GM23338 (cell line): Measurements from ENCODE around the gene CCNY. TPM values are rescaled to one million over a fixed set of nuclear protein-coding genes. Genes with fewer than 3 reads are reported as not detected.

ENCODE experiments used
- ATAC-seq: fragments of 200-7000 bp; cut with Tn5 transposase; 3 replicates; pipeline ENCODE4 v1.9.1; 2020
- DNase-seq: peaks from one replicate; pipeline ENCODE4 v3.0.0-alpha.2; 2015; ENCODE audit warnings: low spot score
- H2AFZ ChIP-seq: fragments of 200-600 bp; sonication (generic); 2 replicates; pipeline ENCODE4 v1.8.0; 2016; ENCODE audit warnings: antibody characterized with exemption, mild to moderate bottlenecking, moderate library complexity
- H3F3A ChIP-seq: fragments of 200-600 bp; sonication (generic); replicated peaks from 2 replicates; pipeline ENCODE4 v1.8.0; 2017; ENCODE audit warnings: antibody characterized with exemption, mixed run types, low read depth
- H3K27ac ChIP-seq: fragments of 200-600 bp; sonication (generic); 2 replicates; pipeline ENCODE4 v1.6.1; 2016; ENCODE audit warnings: low read depth
- H3K27me3 ChIP-seq: fragments of 200-600 bp; sonication (generic); 2 replicates; pipeline ENCODE4 v1.8.0; 2016; ENCODE audit warnings: mild to moderate bottlenecking, mixed run types, moderate library complexity; ENCODE audit not compliant: insufficient read depth
- H3K36me3 ChIP-seq: fragments of 200-600 bp; sonication (generic); 2 replicates; pipeline ENCODE4 v1.8.0; 2016; ENCODE audit warnings: mild to moderate bottlenecking; ENCODE audit not compliant: insufficient read depth
- H3K4me1 ChIP-seq: fragments of 200-600 bp; sonication (generic); 2 replicates; pipeline ENCODE4 v1.8.0; 2016; ENCODE audit warnings: mild to moderate bottlenecking, moderate library complexity; ENCODE audit not compliant: insufficient read depth
- H3K4me2 ChIP-seq: fragments of 200-600 bp; sonication (generic); 2 replicates; pipeline ENCODE4 v1.7.1; 2017; ENCODE audit warnings: mixed run types
- H3K4me3 ChIP-seq: fragments of 200-600 bp; sonication (generic); 2 replicates; pipeline ENCODE4 v1.6.1; 2016; ENCODE audit warnings: mixed run types
- H3K79me2 ChIP-seq: fragments of 200-600 bp; sonication (generic); replicated peaks from 2 replicates; pipeline ENCODE4 v1.8.0; 2017; ENCODE audit warnings: mild to moderate bottlenecking; ENCODE audit not compliant: insufficient read depth
- H3K9me2 ChIP-seq: fragments of 200-600 bp; sonication (generic); 2 replicates; pipeline ENCODE4 v1.8.0; 2017; ENCODE audit not compliant: insufficient read depth
- H4K20me1 ChIP-seq: fragments of 200-600 bp; sonication (generic); replicated peaks from 2 replicates; pipeline ENCODE4 v1.8.0; 2017; ENCODE audit warnings: mild to moderate bottlenecking; ENCODE audit not compliant: insufficient read depth
- H3K27ac Mint-ChIP-seq: 2 replicates; pipeline ENCODE4 v1.8.0; 2020; ENCODE audit warnings: inconsistent platforms, mild to moderate bottlenecking, moderate library complexity, mixed read lengths
- H3K27me3 Mint-ChIP-seq: 3 replicates; pipeline ENCODE4 v1.8.0; 2022; ENCODE audit warnings: low read depth, mild to moderate bottlenecking, moderate library complexity, mixed read lengths, inconsistent platforms; ENCODE audit not compliant: insufficient read depth, poor library complexity
- H3K36me3 Mint-ChIP-seq: 3 replicates; pipeline ENCODE4 v1.8.0; 2021; ENCODE audit warnings: low read depth, mild to moderate bottlenecking, inconsistent platforms, moderate library complexity, mixed read lengths
- H3K4me1 Mint-ChIP-seq: 3 replicates; pipeline ENCODE4 v1.8.0; 2020; ENCODE audit warnings: mild to moderate bottlenecking, inconsistent platforms, mixed read lengths
- H3K4me3 Mint-ChIP-seq: 3 replicates; pipeline ENCODE4 v1.8.0; 2021; ENCODE audit warnings: moderate library complexity, mild to moderate bottlenecking, inconsistent platforms, mixed read lengths
- H3K9me3 Mint-ChIP-seq: 3 replicates; pipeline ENCODE4 v1.8.0; 2020; ENCODE audit warnings: moderate library complexity, mild to moderate bottlenecking, inconsistent platforms, mixed read lengths
- CREB1 ChIP-seq: fragments of 250-450 bp; sonication (Bioruptor Pico); IDR thresholded peaks from 2 replicates; pipeline ENCODE4 v1.5.0; 2020; ENCODE audit warnings: low read depth, mild to moderate bottlenecking, moderate library complexity
- EZH2 ChIP-seq: fragments of 200-600 bp; sonication (generic); IDR thresholded peaks from one replicate; pipeline ENCODE4 v1.8.0; 2017; ENCODE audit warnings: antibody characterized with exemption, mild to moderate bottlenecking, low read depth; ENCODE audit not compliant: unreplicated experiment
- EZH2phosphoT487 ChIP-seq: fragments of 200-600 bp; sonication (generic); IDR thresholded peaks from one replicate; pipeline ENCODE4 v1.8.1; 2018; ENCODE audit warnings: antibody characterized with exemption; ENCODE audit not compliant: unreplicated experiment
- NANOG ChIP-seq: IDR thresholded peaks from 2 replicates; pipeline ENCODE4 v1.6.1; 2016; ENCODE audit warnings: antibody characterized with exemption, borderline replicate concordance
- POLR2AphosphoS5 ChIP-seq: IDR thresholded peaks from 2 replicates; pipeline ENCODE4 v1.6.1; 2016; ENCODE audit warnings: antibody characterized with exemption, low read depth
- REST ChIP-seq: IDR thresholded peaks from one replicate; pipeline ENCODE4 v1.6.1; 2018; ENCODE audit warnings: antibody characterized with exemption; ENCODE audit not compliant: unreplicated experiment
- STAT1 ChIP-seq: IDR thresholded peaks from one replicate; pipeline ENCODE4 v1.6.1; 2016; ENCODE audit warnings: antibody characterized with exemption; ENCODE audit not compliant: unreplicated experiment
- ZNF331 ChIP-seq: fragments of 250-450 bp; sonication (Bioruptor Pico); IDR thresholded peaks from 2 replicates; pipeline ENCODE4 v1.5.0; 2020; ENCODE audit warnings: low read depth, mild to moderate bottlenecking, moderate library complexity
- ZNF462 ChIP-seq: fragments of 250-450 bp; sonication (Bioruptor Pico); IDR thresholded peaks from 2 replicates; pipeline ENCODE4 v1.5.0; 2020; ENCODE audit warnings: mild to moderate bottlenecking, moderate library complexity
- polyA plus RNA-seq: library from polyadenylated mRNA; unstranded; fragments of >200 nt; fragmentation: Nextera tagmentation; extraction: Ambion mirVana; gene quantifications from 2 replicates; pipeline ENCODE4 v1.2.1, GENCODE V29; 2016
- total RNA-seq: library from RNA; depleted of rRNA; stranded (reverse); fragments of >200 nt; shearing (Covaris generic); gene quantifications from 2 replicates; pipeline ENCODE4 v1.2.3, GENCODE V29; 2014
- TF ChIP-seq, protein P1 (sequence below), 2 experiments: fragments of 200-600 bp in 1 of 2; sonication (generic) in 1 of 2; conservative IDR thresholded peaks; 2 replicates each; pipeline versions ENCODE4 v1.5.1 to v1.6.1; 2016 to 2017; ENCODE audit warnings: antibody characterized with exemption in 2 of 2, low read depth in 2 of 2, mild to moderate bottlenecking in 2 of 2, moderate library complexity in 1 of 2

CCNY gene
- total and polyA plus RNA-seq, 2 experiments from 2014 or later: 14.2 to 29.0 TPM

- no peak for TF ChIP-seq ZNF462 (CRISPR knock-in tag)
- no peak for TF ChIP-seq EZH2phosphoT487
- no peak for TF ChIP-seq EZH2
- TF ChIP-seq POLR2AphosphoS5: no peak
- TF ChIP-seq STAT1: no peak
- no peak for TF ChIP-seq CREB1
- no peak for TF ChIP-seq ZNF331
- TF ChIP-seq, protein P1, sequence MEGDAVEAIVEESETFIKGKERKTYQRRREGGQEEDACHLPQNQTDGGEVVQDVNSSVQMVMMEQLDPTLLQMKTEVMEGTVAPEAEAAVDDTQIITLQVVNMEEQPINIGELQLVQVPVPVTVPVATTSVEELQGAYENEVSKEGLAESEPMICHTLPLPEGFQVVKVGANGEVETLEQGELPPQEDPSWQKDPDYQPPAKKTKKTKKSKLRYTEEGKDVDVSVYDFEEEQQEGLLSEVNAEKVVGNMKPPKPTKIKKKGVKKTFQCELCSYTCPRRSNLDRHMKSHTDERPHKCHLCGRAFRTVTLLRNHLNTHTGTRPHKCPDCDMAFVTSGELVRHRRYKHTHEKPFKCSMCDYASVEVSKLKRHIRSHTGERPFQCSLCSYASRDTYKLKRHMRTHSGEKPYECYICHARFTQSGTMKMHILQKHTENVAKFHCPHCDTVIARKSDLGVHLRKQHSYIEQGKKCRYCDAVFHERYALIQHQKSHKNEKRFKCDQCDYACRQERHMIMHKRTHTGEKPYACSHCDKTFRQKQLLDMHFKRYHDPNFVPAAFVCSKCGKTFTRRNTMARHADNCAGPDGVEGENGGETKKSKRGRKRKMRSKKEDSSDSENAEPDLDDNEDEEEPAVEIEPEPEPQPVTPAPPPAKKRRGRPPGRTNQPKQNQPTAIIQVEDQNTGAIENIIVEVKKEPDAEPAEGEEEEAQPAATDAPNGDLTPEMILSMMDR (conservative IDR thresholded peaks at IDR 0.05; ENCODE audit: low read depth in 2 of 2): no peak
- no peak for TF ChIP-seq NANOG
These were observed 129.9 kb downstream of the CCNY start (continued) for GRCh38 chr10:35466170-35466569.

- Histone ChIP-seq H4K20me1 (0 out of 2 replicates have a peak, but pooled peaks cover 14% of the 10 kb centered on the region), H3F3A (no peaks in the 10 kb centered on the region), H3K9me2 (no peaks in the 10 kb centered on the region), H2AFZ (no peak overlapping the region), H3K27ac (no peak overlapping the region), H3K4me3 (no peak overlapping the region), H3K4me2 (no peak overlapping the region), H3K4me1 (peaks cover 72% of the 10 kb centered on the region), H3K36me3 (no peaks in the 10 kb centered on the region), H3K27me3 (no peaks in the 10 kb centered on the region), H3K79me2 (peaks cover 72% of the 10 kb centered on the region)
- Mint-ChIP-seq H3K9me3 (no peaks in the 10 kb centered on the region), H3K27me3 (peaks cover 6% of the 10 kb centered on the region), H3K27ac (no peak overlapping the region), H3K36me3 (no peaks in the 10 kb centered on the region), H3K4me1 (peaks cover 41% of the 10 kb centered on the region), H3K4me3 (no peak overlapping the region)
- DNase-seq (no peak), ATAC-seq (no peak)
- TF ChIP-seq REST: no peak
- no peak for TF ChIP-seq EZH2phosphoT487
These were observed 130.4 kb downstream of the CCNY start for GRCh38 chr10:35466661-35467060.
